SK-N-SH treated with all-trans-retinoic acid at 6 μM for 48 hours (cell line): ENCODE data around the gene MCM8.

Experiments used
- ATAC-seq: fragments of 200-7000 bp; cut with Tn5 transposase; 3 replicates; pipeline ENCODE4 v1.9.1; 2020; ENCODE audit warnings: mild to moderate bottlenecking, moderate library complexity
- ARNTL ChIP-seq: fragments of 450-650 bp; formaldehyde crosslinking; IDR thresholded peaks from 2 replicates; pipeline ENCODE4 v1.5.0; 2020; ENCODE audit warnings: low read depth, mild to moderate bottlenecking, moderate library complexity, borderline replicate concordance
- BACH2 ChIP-seq: fragments of 250-450 bp; sonication (Bioruptor Pico); IDR thresholded peaks from 2 replicates; pipeline ENCODE4 v1.9.0; 2021; ENCODE audit warnings: mild to moderate bottlenecking, borderline replicate concordance
- CREB5 ChIP-seq: fragments of 250-450 bp; sonication (Bioruptor Pico); IDR thresholded peaks from 2 replicates; pipeline ENCODE4 v1.5.1; 2020; ENCODE audit warnings: low read depth, mild to moderate bottlenecking, moderate library complexity
- CSDC2 ChIP-seq: fragments of 250-450 bp; sonication (Bioruptor Pico); IDR thresholded peaks from 2 replicates; pipeline ENCODE4 v1.5.0; 2020; ENCODE audit warnings: mild to moderate bottlenecking, moderate library complexity
- CSRNP3 ChIP-seq: fragments of 250-450 bp; sonication (Bioruptor Pico); IDR thresholded peaks from 2 replicates; pipeline ENCODE4 v1.5.1; 2021; ENCODE audit warnings: mild to moderate bottlenecking, moderate library complexity
- ESRRG ChIP-seq: fragments of 250-450 bp; sonication (Bioruptor Pico); IDR thresholded peaks from 2 replicates; pipeline ENCODE4 v1.6.1; 2021; ENCODE audit warnings: mild to moderate bottlenecking
- GLIS3 ChIP-seq: fragments of 250-450 bp; sonication (Bioruptor Pico); IDR thresholded peaks from 2 replicates; pipeline ENCODE4 v1.5.0; 2020; ENCODE audit warnings: mild to moderate bottlenecking, moderate library complexity
- OSR1 ChIP-seq: fragments of 250-450 bp; sonication (Bioruptor Pico); IDR thresholded peaks from 2 replicates; pipeline ENCODE4 v1.8.0; 2022; ENCODE audit warnings: moderate library complexity, mild to moderate bottlenecking, inconsistent platforms
- PATZ1 ChIP-seq: fragments of 250-450 bp; sonication (Bioruptor Pico); IDR thresholded peaks from 2 replicates; pipeline ENCODE4 v1.8.0; 2020; ENCODE audit warnings: mild to moderate bottlenecking, moderate library complexity, borderline replicate concordance
- PPARA ChIP-seq: fragments of 250-450 bp; sonication (Bioruptor Pico); IDR thresholded peaks from 2 replicates; pipeline ENCODE4 v1.5.0; 2020; ENCODE audit warnings: mild to moderate bottlenecking, borderline replicate concordance
- RARB ChIP-seq: fragments of 250-450 bp; sonication (Bioruptor Pico); IDR thresholded peaks from 2 replicates; pipeline ENCODE4 v1.8.0; 2021; ENCODE audit warnings: mild to moderate bottlenecking, moderate library complexity
- TOX ChIP-seq: fragments of 250-450 bp; sonication (Bioruptor Pico); IDR thresholded peaks from 2 replicates; pipeline ENCODE4 v1.8.0; 2021; ENCODE audit warnings: mild to moderate bottlenecking, moderate library complexity, borderline replicate concordance
- ZC3H10 ChIP-seq: fragments of 250-450 bp; sonication (Bioruptor Pico); IDR thresholded peaks from 2 replicates; pipeline ENCODE4 v1.5.1; 2021; ENCODE audit warnings: mild to moderate bottlenecking, moderate library complexity
- ZFP3 ChIP-seq: fragments of 250-450 bp; sonication (Bioruptor Pico); IDR thresholded peaks from 2 replicates; pipeline ENCODE4 v1.5.0; 2020; ENCODE audit warnings: mild to moderate bottlenecking, moderate library complexity
- ZNF565 ChIP-seq: fragments of 450-650 bp; formaldehyde crosslinking; conservative IDR thresholded peaks from 2 replicates; pipeline ENCODE4 v1.5.0; 2020; ENCODE audit warnings: low read depth, mild to moderate bottlenecking, moderate library complexity
- ZNF8 ChIP-seq: fragments of 450-650 bp; formaldehyde crosslinking; IDR thresholded peaks from 2 replicates; pipeline ENCODE4 v1.5.0; 2020; ENCODE audit warnings: mild to moderate bottlenecking, moderate library complexity
- TF ChIP-seq, protein P1 (sequence below): fragments of 250-450 bp; sonication (Bioruptor Pico); IDR thresholded peaks from 2 replicates; pipeline ENCODE4 v1.5.0; 2020; ENCODE audit warnings: mild to moderate bottlenecking, moderate library complexity

The MCM8 gene

GRCh38 chr20:5980720-5981538 lies 30.5 kb downstream of the MCM8 start:
- TF ChIP-seq TOX (CRISPR knock-in tag) (no peak), ARNTL (CRISPR knock-in tag) (no peak), ZFP3 (CRISPR knock-in tag) (no peak), CSDC2 (no peak), PATZ1 (no peak), ESRRG (CRISPR knock-in tag) (no peak), BACH2 (CRISPR knock-in tag) (no peak), CREB5 (CRISPR knock-in tag) (no peak), RARB (no peak), PPARA (CRISPR knock-in tag) (no peak), GLIS3 (CRISPR knock-in tag) (no peak), OSR1 (CRISPR knock-in tag) (no peak), ZNF565 (CRISPR knock-in tag) (no peak), ZC3H10 (CRISPR knock-in tag) (no peak)
- TF ChIP-seq, protein P1, sequence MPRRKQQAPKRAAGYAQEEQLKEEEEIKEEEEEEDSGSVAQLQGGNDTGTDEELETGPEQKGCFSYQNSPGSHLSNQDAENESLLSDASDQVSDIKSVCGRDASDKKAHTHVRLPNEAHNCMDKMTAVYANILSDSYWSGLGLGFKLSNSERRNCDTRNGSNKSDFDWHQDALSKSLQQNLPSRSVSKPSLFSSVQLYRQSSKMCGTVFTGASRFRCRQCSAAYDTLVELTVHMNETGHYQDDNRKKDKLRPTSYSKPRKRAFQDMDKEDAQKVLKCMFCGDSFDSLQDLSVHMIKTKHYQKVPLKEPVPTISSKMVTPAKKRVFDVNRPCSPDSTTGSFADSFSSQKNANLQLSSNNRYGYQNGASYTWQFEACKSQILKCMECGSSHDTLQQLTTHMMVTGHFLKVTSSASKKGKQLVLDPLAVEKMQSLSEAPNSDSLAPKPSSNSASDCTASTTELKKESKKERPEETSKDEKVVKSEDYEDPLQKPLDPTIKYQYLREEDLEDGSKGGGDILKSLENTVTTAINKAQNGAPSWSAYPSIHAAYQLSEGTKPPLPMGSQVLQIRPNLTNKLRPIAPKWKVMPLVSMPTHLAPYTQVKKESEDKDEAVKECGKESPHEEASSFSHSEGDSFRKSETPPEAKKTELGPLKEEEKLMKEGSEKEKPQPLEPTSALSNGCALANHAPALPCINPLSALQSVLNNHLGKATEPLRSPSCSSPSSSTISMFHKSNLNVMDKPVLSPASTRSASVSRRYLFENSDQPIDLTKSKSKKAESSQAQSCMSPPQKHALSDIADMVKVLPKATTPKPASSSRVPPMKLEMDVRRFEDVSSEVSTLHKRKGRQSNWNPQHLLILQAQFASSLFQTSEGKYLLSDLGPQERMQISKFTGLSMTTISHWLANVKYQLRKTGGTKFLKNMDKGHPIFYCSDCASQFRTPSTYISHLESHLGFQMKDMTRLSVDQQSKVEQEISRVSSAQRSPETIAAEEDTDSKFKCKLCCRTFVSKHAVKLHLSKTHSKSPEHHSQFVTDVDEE (CRISPR knock-in tag): no peak
- ATAC-seq: no peak

DNA sequence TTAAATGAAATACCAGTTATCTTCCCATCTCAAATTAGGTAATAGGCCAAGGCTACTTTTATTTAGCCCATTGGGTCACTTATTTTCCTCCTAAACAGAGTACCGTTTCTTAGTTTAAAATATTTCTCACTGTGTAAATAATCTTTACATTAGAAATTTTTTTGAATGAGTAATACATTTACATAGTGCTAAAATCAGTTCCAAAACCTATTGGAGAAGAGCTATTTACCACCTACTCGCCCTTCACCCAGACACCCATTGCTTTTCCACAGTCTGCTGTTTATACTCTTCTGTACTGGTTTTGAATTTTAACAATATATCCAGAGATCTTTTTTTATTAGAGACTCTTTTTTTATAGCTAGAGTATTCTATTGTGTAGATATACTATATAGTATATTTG lies 36.9 kb downstream of the MCM8 start:
- ATAC-seq: no peak

More for the DNA sequence above, 36.9 kb downstream of the MCM8 start:
- no peak for TF ChIP-seq PATZ1
- TF ChIP-seq, protein P1 (CRISPR knock-in tag): no peak
- no peak for TF ChIP-seq CSRNP3
- no peak for TF ChIP-seq ESRRG (CRISPR knock-in tag)
- TF ChIP-seq TOX (CRISPR knock-in tag): no peak
- no peak for TF ChIP-seq ZNF8 (CRISPR knock-in tag)
